ENCODE measurements around the gene CACNA1C. TPM values are rescaled to one million over a fixed set of nuclear protein-coding genes. Genes with fewer than 3 reads are reported as not detected.

CACNA1C gene
- total RNA-seq, 6 donors from 2014 or later = 5.2 to 45.1 (median 8.8) TPM

- ATAC-seq (ENCODE audit: low FRiP score in 2 of 2) = no peak
- 93 to 96% methylated on average over 4 to 10 of the region's 10 CpGs for WGBS, 2 donors
- TF ChIP-seq EP300 (IDR thresholded peaks at IDR 0.05) = no peak
- TF ChIP-seq POLR2AphosphoS5 (IDR thresholded peaks at IDR 0.05) = no peak
- TF ChIP-seq POLR2A (IDR thresholded peaks at IDR 0.05) = no peak
- no peak for TF ChIP-seq CTCF (IDR thresholded peaks at IDR 0.05)
- H3K4me3 ChIP-seq = no peak overlapping the region
- peaks cover 0 to 4% (median 0%) of the 10 kb centered on the region in 4 donors for H3K36me3 ChIP-seq
- H3K9me3 ChIP-seq = no peaks in the 10 kb centered on the region
- H3K27me3 ChIP-seq = no peaks in the 10 kb centered on the region
- no peaks in the 10 kb centered on the region for H3K4me1 ChIP-seq
- no peak for DNase-seq
- no peak overlapping the region for H3K27ac ChIP-seq
Measured at GRCh38 chr12:2672863-2673262, 620.1 kb downstream of the CACNA1C start.

- DNase-seq (peak in 1 of 2 donors; percentile 53), ATAC-seq (ENCODE audit: low FRiP score in 2 of 2) (peak in 1 of 2 donors; percentile 27)
- TF ChIP-seq POLR2AphosphoS5 (IDR thresholded peaks at IDR 0.05) (no peak), EP300 (IDR thresholded peaks at IDR 0.05) (no peak), CTCF (IDR thresholded peaks at IDR 0.05) (no peak), POLR2A (IDR thresholded peaks at IDR 0.05) (no peak)
- H3K4me3 ChIP-seq = no peak overlapping the region
- H3K27ac ChIP-seq = no peak overlapping the region
- 80 to 84% methylated on average over 14 to 18 of the region's 18 CpGs for WGBS, 2 donors
- H3K36me3 ChIP-seq = peaks cover 0 to 3% (median 0%) of the 10 kb centered on the region in 4 donors
- no peaks in the 10 kb centered on the region for H3K9me3 ChIP-seq
- no peaks in the 10 kb centered on the region for H3K27me3 ChIP-seq
- no peaks in the 10 kb centered on the region for H3K4me1 ChIP-seq
Measured at GRCh38 chr12:2673966-2674810, 621.4 kb downstream of the CACNA1C start.

- no peak for TF ChIP-seq POLR2A (IDR thresholded peaks at IDR 0.05)
- no peak for TF ChIP-seq EP300 (IDR thresholded peaks at IDR 0.05)
- TF ChIP-seq CTCF (IDR thresholded peaks at IDR 0.05) = no peak
- no peak for TF ChIP-seq POLR2AphosphoS5 (IDR thresholded peaks at IDR 0.05)
- Histone ChIP-seq H3K9me3 (no peaks in the 10 kb centered on the region), H3K27ac (no peak overlapping the region), H3K27me3 (no peaks in the 10 kb centered on the region), H3K36me3 (peaks cover 0 to 6% (median 0%) of the 10 kb centered on the region in 4 donors), H3K4me1 (no peaks in the 10 kb centered on the region), H3K4me3 (no peak overlapping the region)
- ATAC-seq (ENCODE audit: low FRiP score in 2 of 2) (no peak), DNase-seq (no peak)
- WGBS, 2 donors = 60 to 65% methylated on average over 6 of the region's 6 CpGs
Measured at GRCh38 chr12:2675776-2676175, 623.0 kb downstream of the CACNA1C start.

GRCh38 chr12:2677142-2677880 is 624.5 kb downstream of the CACNA1C start:
- Histone ChIP-seq H3K27ac (no peak overlapping the region), H3K4me1 (no peaks in the 10 kb centered on the region), H3K9me3 (no peaks in the 10 kb centered on the region), H3K36me3 (peaks cover 0 to 6% (median 0%) of the 10 kb centered on the region in 4 donors), H3K27me3 (no peaks in the 10 kb centered on the region), H3K4me3 (no peak overlapping the region)
- peak in 1 of 2 donors; percentile 44 for DNase-seq
- ATAC-seq (ENCODE audit: low FRiP score in 2 of 2) = no peak
- 77 to 82% methylated on average over 11 to 20 of the region's 20 CpGs for WGBS, 2 donors
- TF ChIP-seq POLR2AphosphoS5 (IDR thresholded peaks at IDR 0.05) (no peak), EP300 (IDR thresholded peaks at IDR 0.05) (no peak), POLR2A (IDR thresholded peaks at IDR 0.05) (no peak), CTCF (IDR thresholded peaks at IDR 0.05) (no peak)

Data from upper lobe of left lung (tissue), 6 donors.